LNCaP clone FGC (cell line): ENCODE data around the gene MAML3.

ENCODE experiments used
- DNase-seq: peaks from one replicate; pipeline ENCODE4 v3.0.0-alpha.2; 2011; ENCODE audit warnings: low read depth
- H3K4me3 ChIP-seq: 2 replicates; pipeline ENCODE4 v1.5.1; 2011; ENCODE audit warnings: mild to moderate bottlenecking, low read depth, low read length, control low read depth
- TF ChIP-seq, protein P1 (sequence below): IDR thresholded peaks from 2 replicates; pipeline ENCODE4 v1.5.1; 2012; ENCODE audit warnings: mild to moderate bottlenecking; ENCODE audit not compliant: control insufficient read depth, insufficient read depth; ENCODE audit errors: extremely low read depth

The MAML3 gene

GRCh38 chr4:140069066-140069465 is 84.9 kb downstream of the MAML3 start:
- DNase-seq, result no peak
- TF ChIP-seq, protein P1, sequence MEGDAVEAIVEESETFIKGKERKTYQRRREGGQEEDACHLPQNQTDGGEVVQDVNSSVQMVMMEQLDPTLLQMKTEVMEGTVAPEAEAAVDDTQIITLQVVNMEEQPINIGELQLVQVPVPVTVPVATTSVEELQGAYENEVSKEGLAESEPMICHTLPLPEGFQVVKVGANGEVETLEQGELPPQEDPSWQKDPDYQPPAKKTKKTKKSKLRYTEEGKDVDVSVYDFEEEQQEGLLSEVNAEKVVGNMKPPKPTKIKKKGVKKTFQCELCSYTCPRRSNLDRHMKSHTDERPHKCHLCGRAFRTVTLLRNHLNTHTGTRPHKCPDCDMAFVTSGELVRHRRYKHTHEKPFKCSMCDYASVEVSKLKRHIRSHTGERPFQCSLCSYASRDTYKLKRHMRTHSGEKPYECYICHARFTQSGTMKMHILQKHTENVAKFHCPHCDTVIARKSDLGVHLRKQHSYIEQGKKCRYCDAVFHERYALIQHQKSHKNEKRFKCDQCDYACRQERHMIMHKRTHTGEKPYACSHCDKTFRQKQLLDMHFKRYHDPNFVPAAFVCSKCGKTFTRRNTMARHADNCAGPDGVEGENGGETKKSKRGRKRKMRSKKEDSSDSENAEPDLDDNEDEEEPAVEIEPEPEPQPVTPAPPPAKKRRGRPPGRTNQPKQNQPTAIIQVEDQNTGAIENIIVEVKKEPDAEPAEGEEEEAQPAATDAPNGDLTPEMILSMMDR, result no peak
- H3K4me3 ChIP-seq, result no peak overlapping the region

- TF ChIP-seq, protein P1, result no peak
- DNase-seq, result no peak
- no peak overlapping the region for H3K4me3 ChIP-seq
These were observed 85.7 kb downstream of the MAML3 start for GRCh38 chr4:140068271-140068670.

- no peak overlapping the region for H3K4me3 ChIP-seq
- DNase-seq, result no peak
- TF ChIP-seq, protein P1, result no peak
These were observed 87.7 kb downstream of the MAML3 start for GRCh38 chr4:140066031-140066930.

- TF ChIP-seq, protein P1, result no peak
- no peak for DNase-seq
- H3K4me3 ChIP-seq, result no peak overlapping the region
These were observed 88.6 kb downstream of the MAML3 start for GRCh38 chr4:140065393-140065792.

- no peak for DNase-seq
- TF ChIP-seq, protein P1, result no peak
- no peak overlapping the region for H3K4me3 ChIP-seq
These were observed 92.2 kb downstream of the MAML3 start for GRCh38 chr4:140061659-140062289.

DNA sequence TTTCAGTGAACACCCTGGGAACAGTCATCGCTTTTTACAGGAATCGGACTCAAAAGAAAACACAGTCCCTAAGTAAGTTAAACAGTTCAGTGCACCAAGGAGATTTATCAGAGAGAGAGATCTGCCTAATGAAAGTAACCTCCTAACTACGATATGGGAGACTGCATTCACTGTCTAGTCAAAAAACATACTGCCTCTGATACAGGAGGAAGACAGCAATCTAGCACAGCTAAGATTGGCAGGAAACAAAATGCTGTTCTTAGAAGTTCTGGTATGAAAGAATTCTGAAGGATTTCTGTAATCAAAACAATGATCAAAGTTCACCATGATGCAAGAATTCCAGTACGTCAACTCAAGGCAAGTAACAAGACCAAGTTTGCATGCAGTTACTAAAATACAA is 92.8 kb downstream of the MAML3 start:
- H3K4me3 ChIP-seq, result no peak overlapping the region
- no peak for DNase-seq

More for the DNA sequence above, 92.8 kb downstream of the MAML3 start:
- TF ChIP-seq, protein P1, result no peak
